Activated T-helper 9 cell treated with anti-CD3 and anti-CD28 coated beads, Interleukin-2, amount 50 U/mL, for 16 hours (primary cell): ENCODE measurements around the gene ANXA4.
A peak's percentile ranks its signal among the peaks of the same experiment; 100 is the strongest.
"Not testable (repeated sequence)": the region's sequence is repeated elsewhere in the genome, so short reads cannot be mapped to it uniquely, and the experiment has no call there.

ENCODE experiments used
- DNase-seq: peaks from one replicate; pipeline ENCODE4 v3.0.0-alpha.2; 2020; ENCODE audit warnings: low read depth

Gene ANXA4

DNA sequence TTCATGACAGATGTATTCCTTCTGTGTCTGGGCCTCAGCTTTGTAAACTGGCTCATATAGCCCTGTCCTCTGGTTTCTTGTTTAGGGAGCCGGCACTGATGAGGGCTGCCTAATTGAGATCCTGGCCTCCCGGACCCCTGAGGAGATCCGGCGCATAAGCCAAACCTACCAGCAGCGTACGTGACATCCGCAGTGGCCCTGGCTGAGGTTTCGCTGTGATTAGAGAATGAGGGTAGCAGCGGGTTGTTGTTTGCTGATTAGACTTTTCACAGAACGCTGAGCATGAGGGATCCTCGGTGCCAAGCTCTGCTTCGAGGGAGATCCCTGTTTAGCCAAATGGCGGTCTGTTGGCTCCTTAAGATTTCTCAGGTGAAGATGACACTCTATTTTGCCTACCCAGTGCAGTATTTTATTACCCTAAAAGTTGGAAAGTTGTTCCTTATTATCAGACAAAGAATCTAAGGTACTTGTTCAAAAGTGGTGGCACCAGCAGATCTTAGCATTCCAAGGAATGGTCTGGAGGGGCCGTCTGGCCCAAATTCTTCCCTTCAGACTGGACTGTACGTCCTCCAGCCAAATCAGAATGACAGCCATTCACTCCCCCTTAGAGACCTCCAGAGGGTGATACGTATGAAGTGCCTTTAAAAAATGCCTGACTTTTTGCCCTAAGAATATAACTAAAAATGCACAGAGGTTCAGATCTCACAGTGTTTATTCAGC is 66.0 kb downstream of the ANXA4 start:
- no peak for DNase-seq

DNA sequence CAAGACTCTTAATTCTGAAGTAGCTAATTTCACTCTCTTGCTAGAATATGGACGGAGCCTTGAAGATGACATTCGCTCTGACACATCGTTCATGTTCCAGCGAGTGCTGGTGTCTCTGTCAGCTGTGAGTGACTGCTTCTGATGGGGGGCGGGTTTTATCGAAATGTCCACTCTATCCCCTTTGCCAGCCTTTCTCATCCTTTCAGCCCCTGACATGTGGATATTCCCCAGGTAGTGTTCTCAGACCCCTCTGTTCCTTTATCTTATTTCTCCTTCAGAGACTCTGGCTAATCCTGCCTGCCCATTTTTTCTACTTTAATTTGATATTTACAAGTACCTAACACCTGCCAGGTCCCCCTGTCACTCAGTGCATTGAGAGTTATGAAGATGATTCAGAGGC is 68.6 kb downstream of the ANXA4 start:
- DNase-seq, result no peak

DNA sequence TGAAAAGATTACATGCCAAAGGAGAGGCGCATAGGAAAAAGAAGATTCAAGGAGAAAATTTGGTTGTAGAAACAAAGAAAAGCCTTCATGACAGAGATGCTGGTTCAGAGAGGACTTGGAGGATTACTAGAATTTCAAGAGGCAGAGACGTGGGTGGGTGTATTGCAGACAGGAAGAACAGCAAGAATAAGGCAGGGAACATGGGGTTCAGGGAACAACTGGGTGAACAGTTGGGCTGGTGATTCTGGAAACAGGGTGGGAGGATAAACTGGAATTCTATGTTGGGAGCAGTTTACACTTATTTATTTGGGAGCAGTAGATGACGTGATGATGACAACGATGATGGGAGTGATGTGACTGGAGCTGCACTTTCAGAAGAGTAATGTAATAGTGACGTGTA is 69.1 kb downstream of the ANXA4 start:
- no peak for DNase-seq

DNA sequence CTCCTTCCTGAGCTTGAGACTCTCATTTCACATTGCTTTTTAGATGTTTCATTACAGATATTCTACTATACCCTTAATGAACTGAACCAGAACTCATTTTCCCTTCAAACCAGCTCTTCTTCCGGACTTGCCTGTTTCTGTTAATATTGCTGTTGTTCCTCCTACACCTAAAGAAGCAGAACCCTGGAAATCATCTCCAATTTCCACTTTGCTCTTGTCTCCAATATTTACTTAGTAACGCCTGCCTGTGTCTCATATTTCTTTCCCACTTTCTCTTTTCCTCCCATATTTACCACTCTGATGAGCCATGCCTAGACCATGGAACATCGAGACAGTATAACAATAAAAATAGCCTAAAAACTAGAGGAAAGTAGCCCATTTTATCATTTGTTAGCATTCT is 69.7 kb downstream of the ANXA4 start:
- DNase-seq, result no peak

DNA sequence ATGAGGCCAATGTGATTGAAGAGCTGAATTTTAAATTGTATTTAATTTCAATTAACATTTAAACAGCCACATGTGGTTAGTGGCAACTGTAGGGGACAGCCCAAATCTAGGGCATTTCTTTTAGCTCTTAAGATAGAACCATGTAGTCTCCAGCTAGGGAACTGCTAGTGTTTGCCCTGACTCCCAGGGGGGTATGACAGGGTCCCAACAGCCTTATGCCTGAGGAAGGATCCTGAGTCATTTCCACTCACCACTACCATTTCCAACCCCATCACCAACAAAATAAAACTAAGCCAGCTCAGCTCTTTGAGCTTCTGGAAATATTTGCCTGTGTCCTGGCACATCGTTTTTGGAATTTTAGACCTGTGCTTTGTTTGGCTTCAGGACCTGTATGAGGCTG is 73.8 kb downstream of the ANXA4 start:
- DNase-seq, result no peak

DNA sequence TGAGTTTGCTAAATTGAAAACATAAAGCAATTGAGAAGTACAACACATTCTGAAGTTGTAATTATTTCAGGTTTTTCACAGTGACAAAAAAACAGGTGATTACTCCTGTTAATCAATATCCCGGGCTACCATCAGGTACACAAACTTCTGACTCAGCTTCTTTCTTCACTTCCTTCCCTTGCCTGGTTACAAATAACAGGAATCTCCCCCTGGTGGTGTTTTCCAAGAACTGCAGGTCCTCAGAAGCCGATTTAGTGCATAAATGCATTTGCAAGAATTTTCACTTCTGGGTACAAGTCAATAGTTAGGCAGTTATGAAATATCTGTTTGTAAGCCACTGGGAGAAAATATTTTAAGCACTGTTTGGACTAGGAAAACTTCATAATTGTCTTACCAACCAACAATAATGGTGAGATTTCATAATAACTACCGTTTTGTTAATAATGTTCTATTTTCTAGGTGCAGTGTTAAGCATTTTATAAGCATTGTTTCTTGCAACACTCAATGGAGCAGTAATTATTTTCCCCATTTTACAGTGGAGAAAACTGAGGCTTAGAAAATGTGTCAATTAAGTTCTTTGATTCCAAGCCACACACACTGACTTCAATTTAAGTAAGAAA is 75.1 kb downstream of the ANXA4 start:
- peak; percentile 48 for DNase-seq

DNA sequence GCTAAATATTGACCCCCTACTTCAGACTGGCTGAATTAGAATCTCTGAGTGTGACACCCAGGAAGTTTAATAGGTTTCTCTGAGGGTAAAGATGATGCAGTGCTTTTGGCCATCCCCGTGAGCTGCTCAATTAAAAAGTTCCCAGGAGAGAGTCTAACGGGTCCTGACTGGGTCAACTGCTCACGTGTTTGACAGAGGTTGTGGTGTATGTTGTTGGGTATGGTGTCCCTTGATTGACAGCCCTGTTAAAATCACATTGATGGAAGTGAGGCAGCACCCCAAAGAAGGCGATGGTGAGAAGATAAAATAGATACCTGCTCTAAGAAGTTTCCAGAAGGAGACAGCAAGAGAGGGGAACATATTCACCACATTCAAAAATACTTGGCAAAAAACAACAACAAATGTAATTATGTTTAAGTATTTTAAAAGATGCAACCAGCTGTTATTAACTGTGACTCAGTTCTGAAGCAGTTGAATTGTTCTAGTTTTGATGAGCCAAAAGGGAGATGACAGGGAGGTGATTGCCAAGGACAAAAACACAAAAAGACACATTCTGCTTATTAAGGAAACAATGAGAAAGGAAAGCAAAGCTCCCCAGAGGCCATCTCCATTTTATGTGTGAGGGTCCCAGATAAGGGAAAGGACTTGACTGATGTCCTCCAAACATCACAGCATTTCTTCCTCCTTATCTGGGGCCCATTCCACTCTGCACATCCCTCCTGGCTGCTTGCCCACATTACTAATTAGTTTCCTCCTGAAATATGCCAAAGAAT is 76.0 kb downstream of the ANXA4 start:
- DNase-seq, result no peak

DNA sequence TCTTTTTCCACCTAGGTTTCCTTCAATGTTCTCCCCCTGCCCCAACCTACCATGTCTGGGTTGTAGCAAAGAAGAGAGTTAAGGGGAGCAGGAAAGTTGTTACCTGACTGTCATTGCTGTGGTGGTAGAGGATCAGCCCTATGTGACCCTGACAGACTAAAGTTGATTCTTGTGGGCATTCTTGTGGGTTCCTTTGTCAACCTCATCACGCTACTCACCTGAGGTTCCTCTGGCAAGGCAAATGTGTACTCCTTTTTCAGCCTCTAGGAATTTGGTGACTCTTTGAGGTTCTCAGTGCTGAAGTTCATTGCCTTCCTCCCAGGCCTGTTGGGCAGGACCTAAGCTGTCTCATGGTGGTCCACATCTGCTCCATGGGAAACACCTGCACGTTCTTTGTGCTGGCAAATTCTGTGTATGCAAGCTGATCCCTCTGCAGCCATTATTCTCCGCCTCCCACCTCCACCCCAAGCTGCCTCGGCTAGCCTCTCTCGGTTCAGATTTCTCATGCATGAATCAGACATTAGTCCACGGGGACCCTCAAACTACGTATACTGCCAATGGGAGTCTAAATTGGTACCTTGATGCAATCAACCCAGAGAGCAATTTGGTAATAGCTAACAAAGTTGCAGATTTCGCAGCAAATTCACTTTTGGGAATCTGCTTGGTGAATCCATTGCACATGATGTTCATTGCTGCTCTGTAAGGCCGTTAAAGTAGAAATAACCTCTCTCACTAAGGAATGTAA is 86.0 kb downstream of the ANXA4 start:
- no peak for DNase-seq

DNA sequence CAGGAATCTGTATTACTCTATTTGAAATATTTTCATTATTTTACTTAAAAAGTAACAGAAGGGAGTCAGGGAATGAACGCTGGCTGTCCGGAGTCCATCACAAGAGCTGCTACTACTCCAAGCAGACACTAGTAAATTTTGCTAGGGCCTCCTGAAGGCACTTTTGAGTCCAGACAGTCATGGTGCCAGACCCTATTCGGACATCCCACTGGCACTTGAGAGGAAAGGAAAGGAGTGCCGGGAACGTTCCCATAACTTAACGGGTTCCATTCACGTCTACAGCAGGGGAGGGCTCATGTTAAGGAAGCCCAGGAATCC is 87.0 kb downstream of the ANXA4 start:
- DNase-seq, result no peak

DNA sequence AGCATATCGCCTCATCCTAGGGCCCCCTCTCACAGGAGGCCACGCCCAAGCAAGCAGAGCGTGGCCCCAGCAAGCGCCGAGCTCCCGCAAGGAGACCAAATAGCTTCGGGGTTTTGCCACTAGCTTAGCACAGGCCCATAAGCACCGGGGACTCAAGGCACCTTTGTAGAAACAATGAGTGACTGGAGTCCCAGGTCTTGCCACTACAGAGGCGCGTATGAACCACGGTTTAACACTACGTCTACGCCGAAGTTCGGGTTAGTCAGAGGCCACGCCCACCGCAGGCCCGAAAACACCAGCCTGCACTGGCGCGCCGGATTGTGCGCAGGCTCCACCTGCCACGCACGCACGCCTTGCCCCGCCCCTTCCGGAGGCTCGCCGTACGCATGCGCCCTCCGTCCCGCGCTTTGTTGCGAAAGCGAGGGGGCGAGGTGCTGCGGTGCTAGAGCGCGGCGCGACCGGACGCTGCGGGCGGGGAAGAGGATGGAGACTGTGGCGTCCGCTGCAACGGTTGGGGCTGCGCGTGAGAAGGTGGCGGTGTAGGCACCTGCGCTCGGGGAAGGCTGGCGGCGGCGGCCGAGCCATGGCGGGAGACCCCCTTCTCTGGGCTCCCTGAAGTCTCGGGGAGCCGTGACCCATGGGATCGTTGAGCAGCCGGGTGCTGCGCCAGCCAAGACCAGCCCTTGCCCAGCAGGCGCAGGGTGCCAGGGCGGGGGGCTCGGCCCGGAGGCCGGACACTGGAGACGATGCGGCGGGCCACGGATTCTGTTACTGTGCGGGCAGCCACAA is 87.5 kb downstream of the ANXA4 start, which contains the start of gene GMCL1:
TSS of gene GMCL1 (plus strand) at position 405 of the 789 bp plus-strand sequence. CDS start at position 638, 233 bp downstream.
- peak; percentile 99 for DNase-seq

DNA sequence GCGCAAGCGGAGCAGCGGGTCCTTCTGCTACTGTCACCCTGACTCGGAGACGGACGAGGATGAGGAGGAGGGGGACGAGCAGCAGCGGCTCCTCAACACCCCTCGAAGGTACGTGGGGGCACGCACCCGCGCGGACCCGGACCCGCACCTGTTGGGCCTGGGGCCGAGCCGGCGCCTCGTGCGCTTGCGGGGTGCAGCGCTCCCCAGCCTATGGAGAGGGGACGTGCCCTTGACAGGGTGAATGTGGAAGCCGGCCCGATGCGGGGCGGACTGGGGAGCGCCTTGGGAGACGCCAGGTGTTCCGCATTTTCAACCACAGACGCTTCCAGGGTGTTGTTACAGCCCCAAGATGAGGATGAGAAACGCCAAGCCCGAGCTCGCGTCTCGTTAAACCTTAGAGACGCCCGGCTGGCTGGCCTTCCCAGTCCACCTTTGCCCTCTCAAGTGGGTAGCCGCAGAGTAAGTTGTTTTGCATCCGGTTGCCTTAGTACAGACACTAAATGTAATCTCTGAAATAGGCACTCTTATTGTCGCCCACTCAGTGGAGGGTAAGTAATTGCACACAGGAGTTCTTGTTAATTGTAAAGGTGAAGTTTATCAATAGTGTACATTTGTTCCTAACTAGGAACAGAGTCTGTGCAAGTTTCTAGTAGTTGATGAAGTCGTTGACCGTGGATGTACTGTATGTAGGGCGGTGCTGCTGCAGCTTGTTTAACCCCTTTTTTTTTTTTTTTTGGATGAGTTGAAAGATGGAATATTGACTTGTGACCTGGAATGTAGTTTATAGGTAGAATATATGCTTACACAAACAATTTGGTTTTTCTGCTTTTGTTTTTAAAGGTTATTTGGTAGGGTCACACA is 88.3 kb downstream of the ANXA4 start:
- DNase-seq, result peak; percentile 21

DNA sequence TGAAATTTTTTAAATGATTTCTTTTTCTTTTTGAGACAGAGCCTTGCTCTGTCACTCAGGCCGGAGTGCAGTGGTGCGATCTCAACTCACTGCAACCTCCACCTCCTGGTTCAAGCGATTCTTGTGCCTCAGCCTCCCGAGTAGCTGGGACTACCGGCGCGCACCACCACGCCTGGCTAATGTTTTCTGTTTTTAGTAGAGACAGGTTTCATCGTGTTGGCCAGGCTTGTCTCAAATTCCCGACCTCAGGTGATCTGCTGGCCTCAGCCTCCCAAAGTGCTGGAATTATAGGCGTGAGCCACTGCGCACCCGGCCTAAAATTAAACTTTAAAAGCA is 88.9 kb downstream of the ANXA4 start:
- DNase-seq, result not testable (repeated sequence)

DNA sequence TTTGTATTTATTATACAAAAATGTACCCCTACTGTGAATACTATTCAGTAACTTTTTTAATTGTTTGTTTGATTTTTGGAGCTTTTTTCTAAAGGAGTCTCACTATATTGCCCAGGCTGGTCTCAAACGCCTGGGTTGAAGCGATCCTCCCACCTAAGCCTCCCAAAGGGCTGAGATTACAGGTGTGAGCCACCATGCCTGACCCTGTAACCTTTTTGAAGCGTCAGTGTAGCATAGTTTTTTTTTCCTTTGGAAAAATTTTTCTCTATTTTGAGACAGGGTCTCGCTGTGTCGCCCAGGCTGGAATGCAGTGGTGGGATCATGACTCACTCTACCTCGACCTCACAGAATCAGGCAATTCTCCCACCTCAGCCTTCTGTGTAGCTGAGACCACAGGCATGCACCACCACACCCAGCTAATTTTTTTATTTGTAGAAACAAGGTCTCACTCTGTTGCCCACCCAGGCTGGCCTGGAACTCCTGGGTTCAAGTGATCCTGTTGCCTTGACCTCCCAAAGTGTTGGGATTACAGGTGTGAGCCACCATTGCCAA is 89.5 kb downstream of the ANXA4 start:
- DNase-seq, result no peak

DNA sequence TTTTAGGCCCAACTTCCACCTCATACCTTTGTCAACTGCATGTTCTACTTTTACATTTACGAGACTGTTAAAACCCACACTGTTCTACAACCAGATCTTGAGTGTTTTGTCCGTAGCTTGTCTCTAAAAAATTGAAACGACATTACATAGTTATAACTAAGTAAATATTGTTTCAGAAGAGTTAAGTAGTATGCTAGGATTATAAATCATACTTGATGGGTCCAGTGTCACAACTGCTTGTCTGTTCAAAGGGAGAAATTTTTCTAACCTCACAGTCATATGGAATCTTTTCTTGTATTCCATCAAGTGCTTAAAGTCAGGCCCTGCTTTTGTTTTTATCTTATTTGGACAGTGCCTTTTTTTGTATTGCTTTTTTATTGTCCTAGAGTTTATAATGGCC is 91.8 kb downstream of the ANXA4 start:
- no peak for DNase-seq

DNA sequence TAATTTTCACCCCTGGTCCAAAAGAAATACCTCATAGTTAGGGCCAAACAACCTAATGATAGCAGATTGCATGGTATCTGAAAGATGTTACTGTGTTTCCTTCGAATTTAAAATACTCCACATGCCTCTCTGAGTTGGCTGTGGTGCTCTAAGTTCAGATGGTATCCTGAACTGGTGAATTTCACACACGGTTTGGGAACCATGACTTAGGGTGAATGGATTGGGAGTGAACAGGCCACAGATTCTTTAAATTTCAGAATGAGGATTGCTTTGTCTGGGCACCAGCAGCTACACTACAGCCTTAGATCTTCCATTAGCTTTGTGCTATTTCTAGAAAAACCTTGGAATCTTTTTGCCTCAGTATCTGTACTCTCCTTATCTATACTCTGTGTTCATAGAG is 93.7 kb downstream of the ANXA4 start:
- DNase-seq, result no peak

DNA sequence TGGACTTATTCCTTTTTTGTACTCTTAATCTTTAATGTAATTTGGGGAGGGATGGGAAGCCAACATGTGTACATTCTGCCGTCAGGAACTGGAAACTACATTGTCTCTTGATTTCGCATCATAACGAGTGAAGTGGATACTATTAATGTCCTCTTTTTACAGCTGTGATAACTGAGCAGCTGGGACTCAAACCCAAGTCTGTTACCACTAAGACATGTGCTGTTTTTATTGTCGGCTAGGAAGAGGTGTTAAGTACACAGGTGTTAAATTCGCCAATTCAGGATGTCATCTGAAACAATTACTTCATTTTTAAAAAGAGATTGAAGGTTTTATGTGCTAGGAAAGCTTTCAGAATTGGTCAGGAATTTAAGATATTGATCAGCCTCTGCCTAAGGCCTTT is 94.4 kb downstream of the ANXA4 start:
- no peak for DNase-seq

DNA sequence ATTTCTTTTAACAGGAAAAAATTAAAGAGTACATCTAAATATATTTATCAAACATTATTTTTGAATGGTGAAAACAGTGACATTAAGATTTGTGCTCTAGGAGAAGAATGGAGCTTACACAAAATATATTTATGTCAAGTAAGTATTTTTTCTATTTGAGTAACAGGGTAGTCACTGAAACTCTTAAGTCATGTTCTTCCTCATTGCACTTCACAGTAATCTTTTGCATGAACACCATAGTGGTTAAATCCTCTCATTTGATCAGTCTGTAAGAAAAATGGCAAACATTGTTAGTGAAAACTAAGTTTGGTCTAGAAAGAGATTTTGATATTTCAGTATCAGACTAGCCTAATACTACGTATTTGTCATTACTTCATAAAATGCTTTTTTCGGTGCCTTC is 95.6 kb downstream of the ANXA4 start:
- no peak for DNase-seq

DNA sequence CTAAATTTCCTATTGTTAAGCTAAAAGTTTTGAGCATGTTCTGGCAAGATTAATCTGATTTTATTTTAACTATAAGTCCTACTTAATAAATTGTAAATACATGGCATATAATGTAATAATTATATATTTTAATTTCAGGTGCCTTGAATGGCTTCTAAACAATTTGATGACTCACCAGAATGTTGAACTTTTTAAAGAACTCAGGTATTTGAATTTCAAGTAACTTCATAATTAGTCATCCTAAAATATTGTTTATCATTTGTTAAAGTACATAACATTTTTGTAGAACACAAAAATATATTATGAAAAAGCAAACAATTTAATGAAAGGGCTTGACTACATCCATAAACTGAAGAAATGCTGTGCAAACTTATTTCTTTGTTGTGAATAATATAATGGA is 102.1 kb downstream of the ANXA4 start:
- DNase-seq, result no peak

DNA sequence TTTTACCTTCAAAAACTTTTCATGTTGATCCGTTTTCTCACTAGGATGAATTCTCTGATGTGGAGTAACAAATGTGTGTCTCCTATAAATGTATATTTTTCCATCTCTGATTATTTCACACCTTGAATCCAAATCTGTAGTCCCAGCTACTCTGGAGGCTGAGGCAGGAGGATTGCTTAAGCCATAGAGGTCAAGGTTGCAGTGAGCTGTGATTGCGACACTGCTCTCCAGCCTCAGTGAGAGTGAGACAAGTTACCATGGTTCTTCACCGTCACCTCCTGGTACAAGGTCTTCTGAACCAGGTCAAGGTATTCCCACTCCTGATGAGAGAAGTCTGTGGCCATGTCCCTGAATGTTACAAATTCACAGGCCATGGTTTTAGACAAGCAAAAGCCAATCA is 102.6 kb downstream of the ANXA4 start:
- DNase-seq, result no peak

DNA sequence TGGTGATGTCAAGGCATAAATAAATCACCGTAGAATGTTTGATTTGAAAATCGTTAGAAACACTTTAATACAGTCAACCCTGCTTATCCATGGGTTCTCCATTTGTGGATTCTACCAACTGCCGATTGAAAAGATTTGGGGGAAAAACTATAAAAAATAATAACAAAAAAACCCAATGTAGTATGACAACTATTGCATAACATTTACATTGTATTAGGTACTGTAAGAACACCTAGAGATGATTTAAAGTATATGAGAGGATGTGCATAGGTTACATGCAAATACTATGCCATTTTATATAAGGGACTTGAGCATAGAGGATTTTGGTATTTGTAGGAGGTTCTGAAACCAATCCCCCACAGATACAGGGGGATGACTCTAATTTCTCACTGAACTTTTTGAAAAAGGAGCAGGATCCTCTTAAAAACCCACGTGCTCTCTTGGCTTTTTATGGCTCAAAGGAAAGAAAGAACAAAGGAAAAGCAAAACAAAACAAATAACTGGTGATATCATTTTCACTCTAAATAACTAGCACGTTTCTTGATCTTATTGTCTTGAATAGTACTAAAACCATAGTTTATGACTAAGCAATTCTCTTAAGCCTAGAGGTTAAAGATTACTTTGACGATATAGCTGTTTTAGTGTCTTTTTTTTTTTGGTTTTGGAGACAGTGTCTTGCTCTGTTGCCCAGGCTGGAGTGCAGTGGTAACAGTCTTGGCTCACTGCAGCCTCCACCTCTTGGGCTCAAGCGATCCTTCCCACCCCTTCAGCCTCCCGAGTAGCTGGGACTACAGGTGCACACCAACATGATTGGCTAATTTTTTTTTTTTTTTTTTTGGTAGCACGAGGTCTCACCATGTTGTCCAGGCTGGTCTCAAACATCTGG is 104.5 kb downstream of the ANXA4 start:
- no peak for DNase-seq
